Astrocyte (in vitro differentiated cells and primary cell): Measurements from ENCODE around the gene ZNF155. TPM values are rescaled to one million over a fixed set of nuclear protein-coding genes. Genes with fewer than 3 reads are reported as not detected.
A peak's percentile ranks its signal among the peaks of the same experiment; 100 is the strongest.

Experiments
- DNase-seq: peaks from one replicate; pipeline ENCODE4 v3.0.0-alpha.2; 2010; ENCODE audit warnings: low read depth
- FAIRE-seq: peaks from 2 replicates; lab custom pipeline; 2011; peaks lifted over from hg19 to GRCh38; lab: Jason Lieb, UNC
- H2AFZ ChIP-seq: 2 replicates; pipeline ENCODE4 v1.6.0; 2012; ENCODE audit warnings: low read depth, low read length, inconsistent platforms
- H3K27ac ChIP-seq: 2 replicates; pipeline ENCODE4 v1.5.1; 2011; ENCODE audit warnings: low read depth, low read length, inconsistent platforms
- H3K27me3 ChIP-seq: 2 replicates; pipeline ENCODE4 v1.6.0; 2011; ENCODE audit warnings: low read length, inconsistent platforms; ENCODE audit not compliant: insufficient read depth
- H3K36me3 ChIP-seq: 2 replicates; pipeline ENCODE4 v1.5.1; 2011; ENCODE audit warnings: low read length, inconsistent platforms; ENCODE audit not compliant: insufficient read depth
- H3K4me1 ChIP-seq: 2 replicates; pipeline ENCODE4 v1.5.1; 2011; ENCODE audit warnings: low read length, inconsistent platforms; ENCODE audit not compliant: insufficient read depth
- H3K4me2 ChIP-seq: 2 replicates; pipeline ENCODE4 v1.6.0; 2012; ENCODE audit warnings: low read length, inconsistent platforms
- H3K4me3 ChIP-seq: 2 replicates; pipeline ENCODE4 v1.5.1; 2011; ENCODE audit warnings: low read depth, mild to moderate bottlenecking, low read length, inconsistent platforms; ENCODE audit not compliant: insufficient read depth
- H3K79me2 ChIP-seq: 2 replicates; pipeline ENCODE4 v1.6.0; 2012; ENCODE audit warnings: mild to moderate bottlenecking, low read length, inconsistent platforms; ENCODE audit not compliant: insufficient read depth
- H3K9ac ChIP-seq: 2 replicates; pipeline ENCODE4 v1.6.0; 2012; ENCODE audit warnings: mild to moderate bottlenecking, low read length, inconsistent platforms
- H3K9me3 ChIP-seq: 2 replicates; pipeline ENCODE4 v1.5.1; 2012; ENCODE audit warnings: low read depth, mild to moderate bottlenecking, low read length, inconsistent platforms; ENCODE audit not compliant: insufficient read depth
- H4K20me1 ChIP-seq: 2 replicates; pipeline ENCODE4 v1.6.0; 2012; ENCODE audit warnings: low read length, inconsistent platforms; ENCODE audit not compliant: insufficient read depth
- H3K27ac Mint-ChIP-seq: one replicate; pipeline ENCODE4 v1.8.0; 2021; ENCODE audit warnings: mild to moderate bottlenecking, mixed read lengths; ENCODE audit not compliant: unreplicated experiment
- H3K27me3 Mint-ChIP-seq: one replicate; pipeline ENCODE4 v1.8.0; 2021; ENCODE audit warnings: low read depth, mixed read lengths; ENCODE audit not compliant: unreplicated experiment
- H3K36me3 Mint-ChIP-seq: one replicate; pipeline ENCODE4 v1.8.0; 2021; ENCODE audit warnings: low read depth, mixed read lengths; ENCODE audit not compliant: unreplicated experiment
- H3K4me1 Mint-ChIP-seq: one replicate; pipeline ENCODE4 v1.8.0; 2021; ENCODE audit warnings: low read depth, mixed read lengths; ENCODE audit not compliant: unreplicated experiment
- H3K4me3 Mint-ChIP-seq: one replicate; pipeline ENCODE4 v1.8.0; 2021; ENCODE audit warnings: mild to moderate bottlenecking, moderate library complexity, mixed read lengths; ENCODE audit not compliant: unreplicated experiment
- H3K9me3 Mint-ChIP-seq: one replicate; pipeline ENCODE4 v1.8.0; 2021; ENCODE audit warnings: mild to moderate bottlenecking, mixed read lengths; ENCODE audit not compliant: unreplicated experiment
- EZH2 ChIP-seq: IDR thresholded peaks from 2 replicates; pipeline ENCODE4 v1.6.1; 2012; ENCODE audit warnings: mild to moderate bottlenecking, low read length, inconsistent platforms; ENCODE audit not compliant: insufficient read depth
- total RNA-seq: library from RNA; stranded (reverse); gene quantifications from 2 replicates; pipeline ENCODE4 v1.2.1, GENCODE V29; 2021
- TF ChIP-seq, protein P1 (sequence below): IDR thresholded peaks from 2 replicates; pipeline ENCODE4 v1.5.1; 2011; ENCODE audit warnings: low read depth, mild to moderate bottlenecking, inconsistent platforms, low read length, moderate library complexity; ENCODE audit not compliant: insufficient read depth

The ZNF155 gene
- total RNA-seq, 1 donor from 2014 or later = 6.2 TPM

DNA sequence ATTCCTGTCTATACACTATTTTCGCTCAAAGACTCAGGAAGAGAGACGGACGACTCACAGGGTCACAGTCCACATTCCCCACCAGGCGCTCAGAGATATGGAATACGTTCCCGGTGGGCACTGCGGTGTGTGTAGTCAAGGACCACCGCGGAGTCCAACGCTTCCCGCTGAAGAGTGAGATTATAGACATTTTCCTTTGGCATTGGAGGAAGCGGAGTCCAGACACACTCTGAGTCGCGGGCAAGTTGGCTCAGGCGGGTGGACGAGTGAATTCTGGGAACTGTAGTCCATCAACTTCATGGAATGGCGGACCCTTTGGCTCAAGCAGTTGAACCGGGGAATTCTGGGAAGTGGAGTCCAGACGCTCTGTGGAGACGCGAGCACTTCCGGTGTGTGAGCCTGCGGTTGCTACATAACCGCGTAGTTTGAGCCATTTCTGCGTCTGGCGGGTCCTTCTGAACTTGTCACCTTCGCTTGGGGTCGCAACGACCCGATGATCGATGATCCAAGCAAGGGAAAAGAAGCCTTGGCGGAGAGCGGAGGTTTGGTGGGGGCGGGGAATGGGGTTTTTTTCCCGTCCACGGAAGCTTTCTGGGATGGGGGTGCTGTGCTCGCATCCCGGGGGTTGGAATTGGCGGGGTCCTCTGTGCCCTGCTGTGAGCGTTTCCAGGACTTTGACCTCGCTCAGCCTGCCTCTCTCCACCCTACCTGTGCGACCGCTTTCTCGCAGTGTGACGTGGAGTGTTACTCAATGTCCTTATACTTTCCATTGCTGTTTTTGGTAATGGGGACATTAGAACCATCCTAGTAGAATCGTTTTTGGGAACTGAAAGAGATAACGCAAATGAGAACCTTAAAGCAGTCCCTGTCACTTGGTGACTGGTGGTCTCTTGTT, 18.8 kb downstream of the ZNF155 start, which contains the start of gene ZNF230:
Gene ZNF230, plus strand, starts transcription at position 392 of the 895 bp plus-strand sequence. CDS start 4,122 bp downstream, outside the sequence.
- Mint-ChIP-seq H3K27ac (peak within 1 kb of the TSS; percentile 76), H3K4me3 (peak within 1 kb of the TSS; percentile 100), H3K9me3 (peaks cover 3% of the 10 kb centered on the region), H3K27me3 (no peaks in the 10 kb centered on the region), H3K36me3 (peaks cover 13% of the 10 kb centered on the region), H3K4me1 (peaks cover 5% of the 10 kb centered on the region)
- peaks cover 2% of the 10 kb centered on the region for H3K36me3 ChIP-seq
- H3K4me3 ChIP-seq = peak within 1 kb of the TSS; percentile 88
- no peaks in the 10 kb centered on the region for H4K20me1 ChIP-seq
- TF ChIP-seq, protein P1, sequence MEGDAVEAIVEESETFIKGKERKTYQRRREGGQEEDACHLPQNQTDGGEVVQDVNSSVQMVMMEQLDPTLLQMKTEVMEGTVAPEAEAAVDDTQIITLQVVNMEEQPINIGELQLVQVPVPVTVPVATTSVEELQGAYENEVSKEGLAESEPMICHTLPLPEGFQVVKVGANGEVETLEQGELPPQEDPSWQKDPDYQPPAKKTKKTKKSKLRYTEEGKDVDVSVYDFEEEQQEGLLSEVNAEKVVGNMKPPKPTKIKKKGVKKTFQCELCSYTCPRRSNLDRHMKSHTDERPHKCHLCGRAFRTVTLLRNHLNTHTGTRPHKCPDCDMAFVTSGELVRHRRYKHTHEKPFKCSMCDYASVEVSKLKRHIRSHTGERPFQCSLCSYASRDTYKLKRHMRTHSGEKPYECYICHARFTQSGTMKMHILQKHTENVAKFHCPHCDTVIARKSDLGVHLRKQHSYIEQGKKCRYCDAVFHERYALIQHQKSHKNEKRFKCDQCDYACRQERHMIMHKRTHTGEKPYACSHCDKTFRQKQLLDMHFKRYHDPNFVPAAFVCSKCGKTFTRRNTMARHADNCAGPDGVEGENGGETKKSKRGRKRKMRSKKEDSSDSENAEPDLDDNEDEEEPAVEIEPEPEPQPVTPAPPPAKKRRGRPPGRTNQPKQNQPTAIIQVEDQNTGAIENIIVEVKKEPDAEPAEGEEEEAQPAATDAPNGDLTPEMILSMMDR = no peak
- no peak for TF ChIP-seq EZH2
- FAIRE-seq (peak; percentile 66), DNase-seq (peak; percentile 92)
- peak within 1 kb of the TSS; percentile 78 for H3K27ac ChIP-seq
- H3K9ac ChIP-seq = peak within 1 kb of the TSS; percentile 83
- peaks cover 8% of the 10 kb centered on the region for H3K4me1 ChIP-seq
- peaks cover 16% of the 10 kb centered on the region for H3K79me2 ChIP-seq
- peak within 1 kb of the TSS; percentile 95 for H2AFZ ChIP-seq
- H3K27me3 ChIP-seq = no peaks in the 10 kb centered on the region
- H3K4me2 ChIP-seq = peak within 1 kb of the TSS; percentile 95
- H3K9me3 ChIP-seq = no peaks in the 10 kb centered on the region

DNA sequence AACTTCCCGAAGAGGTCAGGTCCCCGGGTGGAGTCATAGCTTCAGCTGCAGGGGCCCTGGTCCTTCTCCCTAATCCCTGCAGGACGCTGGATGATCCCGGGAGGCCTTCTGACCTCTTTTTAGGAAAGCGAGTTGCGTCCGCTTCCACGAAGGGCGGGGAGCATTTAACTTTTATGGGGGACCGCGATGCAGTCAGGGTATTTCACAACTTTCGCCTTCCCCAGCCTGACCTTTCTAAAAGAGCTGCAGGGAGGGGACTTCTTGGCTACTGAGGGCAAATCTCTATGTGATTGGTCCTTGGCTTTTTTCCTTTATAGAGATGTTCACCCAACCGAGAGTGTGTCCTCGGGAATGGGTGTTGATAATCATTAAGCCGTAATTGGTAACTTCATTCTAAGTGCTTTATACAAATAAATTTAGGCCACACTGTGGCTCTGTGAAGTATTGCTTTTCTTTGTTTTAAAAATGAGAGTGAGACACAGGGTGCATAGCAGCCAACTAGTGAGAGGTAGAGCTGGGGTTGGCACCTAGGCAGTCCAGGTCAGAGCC, 19.5 kb downstream of the ZNF155 start:
- no peak for FAIRE-seq
- peaks cover 3% of the 10 kb centered on the region for H3K9me3 Mint-ChIP-seq
- peaks cover 8% of the 10 kb centered on the region for H3K4me1 ChIP-seq
- H3K79me2 ChIP-seq = peaks cover 16% of the 10 kb centered on the region
- peaks cover under 1% of the 10 kb centered on the region for H3K9me3 ChIP-seq
- TF ChIP-seq, protein P1 = no peak
- TF ChIP-seq EZH2 = no peak
- no peak for DNase-seq
- H3K9ac ChIP-seq = peak overlapping the region; percentile 83
- peaks cover 17% of the 10 kb centered on the region for H3K36me3 Mint-ChIP-seq
- H3K27me3 ChIP-seq = no peaks in the 10 kb centered on the region
- no peak overlapping the region for H3K27ac Mint-ChIP-seq
- H4K20me1 ChIP-seq = no peaks in the 10 kb centered on the region
- H3K36me3 ChIP-seq = peaks cover 10% of the 10 kb centered on the region
- no peaks in the 10 kb centered on the region for H3K27me3 Mint-ChIP-seq
- peak overlapping the region; percentile 95 for H3K4me2 ChIP-seq
- peak overlapping the region; percentile 100 for H3K4me3 Mint-ChIP-seq
- peaks cover 5% of the 10 kb centered on the region for H3K4me1 Mint-ChIP-seq
- H2AFZ ChIP-seq = peak overlapping the region; percentile 95
- H3K4me3 ChIP-seq = peak overlapping the region; percentile 88
- no peak overlapping the region for H3K27ac ChIP-seq
